NOMO-1 treated with dmso at 0.1 percent for 144 hours (cell line): ENCODE results near the gene MARK1.

Experiments
- DNase-seq: peaks from one replicate; lab custom pipeline; 2025; ENCODE audit not compliant: unreplicated experiment; lab: John Stamatoyannopoulos, UW

MARK1 gene

DNA sequence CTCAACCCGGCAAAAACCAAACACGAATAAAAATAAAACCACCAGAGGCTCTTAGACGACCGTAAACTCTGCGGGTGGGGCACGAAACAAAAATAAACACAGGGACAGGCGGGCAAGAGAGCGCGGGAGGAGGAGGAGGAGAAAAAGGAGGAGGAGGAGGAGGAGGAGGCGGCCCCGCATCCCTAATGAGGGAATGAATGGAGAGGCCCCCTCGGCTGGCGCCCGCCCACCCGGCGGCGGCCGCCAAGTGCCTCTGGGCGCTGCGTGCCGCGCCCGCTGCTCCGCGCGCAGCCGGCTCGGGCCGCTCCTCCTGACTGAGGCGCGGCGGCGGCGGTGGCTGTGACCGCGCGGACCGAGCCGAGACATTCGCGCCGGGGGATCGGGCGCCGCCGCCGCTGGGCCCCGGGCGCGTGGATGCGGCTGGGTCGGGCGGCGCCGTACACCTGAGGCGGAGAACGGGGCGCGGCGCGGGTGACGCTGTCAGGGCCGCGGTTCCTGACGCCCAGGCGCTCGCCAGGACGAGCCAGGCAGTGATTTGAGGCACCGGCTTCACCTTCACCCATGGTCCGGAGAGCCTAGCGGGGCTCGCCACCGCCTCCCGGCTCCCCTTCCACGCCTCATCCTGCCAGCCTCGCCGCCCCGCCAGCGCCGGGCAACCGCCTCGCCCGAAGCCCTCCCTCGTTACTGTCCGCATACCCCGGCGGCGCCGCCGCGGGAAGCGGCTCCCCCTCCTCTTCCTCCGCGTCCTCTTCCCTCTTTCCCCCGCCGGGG lies at the start of gene MARK1:
Gene MARK1 (plus strand): TSS at position 229 of the 771 bp plus-strand sequence. CDS start 687 bp downstream, outside the sequence.
- DNase-seq = no peak

DNA sequence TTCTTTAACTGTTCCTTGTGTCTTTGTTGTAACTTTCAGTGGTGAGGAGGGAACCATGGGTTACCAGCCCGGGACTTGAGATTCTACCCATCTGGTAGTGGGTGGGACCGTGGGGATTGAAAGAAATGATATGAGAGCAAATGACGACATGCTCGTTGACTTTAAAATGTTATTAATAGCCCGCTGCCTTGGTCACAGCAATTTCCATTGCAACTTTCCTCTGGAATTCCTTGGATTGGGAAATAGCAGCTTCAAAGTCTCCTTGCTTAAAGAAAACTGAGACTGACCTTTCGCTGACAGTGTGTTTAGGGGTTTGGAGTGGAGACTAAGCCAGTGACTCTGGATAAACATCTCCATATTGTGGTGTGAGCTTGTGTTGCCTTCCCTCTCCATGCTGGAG lies 44.2 kb upstream of the MARK1 start:
- DNase-seq = no peak

DNA sequence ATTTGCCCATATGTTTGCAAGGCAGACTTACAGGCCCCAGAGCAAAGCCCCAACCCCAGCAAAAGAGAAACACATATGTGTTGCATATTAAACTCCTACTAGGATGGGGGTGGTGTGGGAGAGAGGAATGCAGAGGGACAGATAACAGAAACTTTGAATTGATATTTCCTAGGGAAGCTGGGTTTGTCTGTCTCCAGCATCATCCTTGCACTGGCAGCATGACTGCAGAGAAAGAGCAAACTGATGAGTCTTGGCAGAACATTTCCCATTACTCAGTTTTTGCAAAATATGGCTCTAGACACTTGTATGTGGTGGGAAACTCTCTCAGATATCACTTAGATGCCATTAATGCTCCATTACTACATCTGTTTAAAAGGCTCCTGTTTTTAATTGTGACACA lies 43.8 kb upstream of the MARK1 start:
- no peak for DNase-seq

- no peak for DNase-seq
Observed at GRCh38 chr1:220485131-220485530, 42.8 kb upstream of the MARK1 start.

DNA sequence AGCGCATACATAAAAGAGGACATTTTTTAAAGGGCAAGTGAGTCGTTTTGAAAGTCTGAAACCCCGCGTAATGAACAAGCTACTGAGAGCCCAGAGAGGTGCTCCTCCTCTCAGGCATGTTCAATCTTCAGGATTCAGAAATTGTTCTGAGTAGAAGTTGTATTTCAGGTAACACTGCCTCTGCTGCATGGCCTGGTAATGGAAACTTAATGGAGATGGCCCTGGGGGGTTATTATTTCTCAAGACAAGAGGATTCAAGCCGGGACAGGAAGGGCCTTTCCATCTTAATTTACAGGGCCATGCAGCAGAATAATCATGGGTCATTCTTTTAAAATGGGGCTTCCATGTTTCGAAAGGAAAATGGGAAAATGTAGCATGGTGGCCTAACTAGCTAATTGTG lies 42.1 kb upstream of the MARK1 start:
- no peak for DNase-seq

GRCh38 chr1:220487297-220487820 lies 40.6 kb upstream of the MARK1 start:
- DNase-seq = no peak

DNA sequence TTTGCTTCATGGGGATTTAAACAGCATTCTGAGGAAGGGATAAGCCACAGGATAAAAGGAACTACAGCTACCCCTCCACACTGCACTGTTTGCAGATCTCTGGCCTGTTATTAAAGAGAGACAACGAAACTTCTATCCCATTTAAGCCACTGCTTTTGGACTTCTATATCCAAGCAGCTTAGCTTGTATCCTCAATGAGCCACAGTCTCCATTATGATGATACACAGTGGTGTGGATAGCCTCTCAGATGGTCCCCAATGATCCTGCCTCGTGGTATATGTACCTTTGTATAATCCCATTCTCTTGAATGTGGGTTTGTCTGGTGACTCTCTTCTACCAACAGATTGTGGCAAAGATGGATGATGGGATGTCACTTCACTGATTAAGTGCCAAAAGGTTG lies 36.0 kb upstream of the MARK1 start:
- no peak for DNase-seq

- DNase-seq = no peak
Observed at GRCh38 chr1:220497220-220497947, 30.6 kb upstream of the MARK1 start.

GRCh38 chr1:220498188-220498587 lies 29.7 kb upstream of the MARK1 start:
- no peak for DNase-seq

- no peak for DNase-seq
Observed at GRCh38 chr1:220500372-220500771, 27.6 kb upstream of the MARK1 start.

DNA sequence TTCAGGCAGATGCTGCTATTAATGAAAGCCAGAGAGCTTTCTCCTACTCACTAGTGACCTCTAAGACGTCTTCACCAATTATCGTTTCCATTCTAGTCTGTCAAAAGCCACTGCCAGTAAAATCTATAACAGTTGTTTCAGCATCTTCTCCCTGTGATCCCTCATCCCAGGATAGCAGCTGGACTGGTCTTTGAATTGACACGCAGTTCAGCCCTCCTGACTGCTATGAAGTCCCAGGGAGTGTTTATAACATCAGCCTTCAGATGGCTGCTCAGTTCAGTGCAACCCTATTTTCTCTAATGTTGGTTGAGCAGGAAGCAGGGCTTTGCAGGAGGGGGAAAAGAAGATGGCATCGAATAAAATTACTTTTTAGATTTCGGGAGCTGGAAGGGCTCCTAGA lies 23.6 kb upstream of the MARK1 start:
- DNase-seq = no peak

DNA sequence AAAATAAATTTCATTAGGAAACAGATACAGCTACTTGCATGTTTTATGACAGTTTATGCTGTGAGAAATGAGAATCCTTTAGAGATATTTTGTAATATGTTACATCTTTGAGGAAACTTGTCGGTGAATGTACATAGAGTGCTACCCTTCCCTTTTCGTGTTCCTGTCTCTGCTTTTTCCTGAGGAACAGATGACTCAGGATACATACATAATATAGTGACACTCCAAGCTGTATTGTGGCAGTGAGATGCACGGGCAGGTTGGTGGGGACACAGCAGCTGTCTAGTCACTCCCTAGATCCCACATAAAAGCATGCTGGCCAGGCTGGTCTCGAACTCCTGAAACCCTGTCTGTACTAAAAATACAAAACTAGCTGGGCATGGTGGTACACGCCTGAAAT lies 20.9 kb upstream of the MARK1 start:
- DNase-seq = no peak

DNA sequence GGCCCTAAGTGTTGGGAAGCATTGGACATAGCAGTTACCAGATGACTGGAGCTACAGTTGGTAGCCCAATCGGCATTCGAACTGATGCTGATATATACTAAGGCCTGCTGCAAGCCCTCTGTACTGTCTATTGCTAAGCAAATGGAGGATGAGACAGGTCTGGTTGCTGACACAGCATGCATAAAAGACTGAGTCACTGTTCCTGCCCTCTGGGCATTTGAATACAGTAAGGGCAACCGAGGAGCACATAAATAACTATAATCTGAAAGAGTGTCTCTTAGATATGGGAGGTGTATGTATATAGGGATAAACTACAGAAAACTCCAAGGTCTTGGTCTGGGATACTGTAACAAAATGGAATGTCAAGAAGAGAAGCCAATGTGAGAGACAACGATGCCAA lies 16.8 kb upstream of the MARK1 start:
- DNase-seq = no peak

DNA sequence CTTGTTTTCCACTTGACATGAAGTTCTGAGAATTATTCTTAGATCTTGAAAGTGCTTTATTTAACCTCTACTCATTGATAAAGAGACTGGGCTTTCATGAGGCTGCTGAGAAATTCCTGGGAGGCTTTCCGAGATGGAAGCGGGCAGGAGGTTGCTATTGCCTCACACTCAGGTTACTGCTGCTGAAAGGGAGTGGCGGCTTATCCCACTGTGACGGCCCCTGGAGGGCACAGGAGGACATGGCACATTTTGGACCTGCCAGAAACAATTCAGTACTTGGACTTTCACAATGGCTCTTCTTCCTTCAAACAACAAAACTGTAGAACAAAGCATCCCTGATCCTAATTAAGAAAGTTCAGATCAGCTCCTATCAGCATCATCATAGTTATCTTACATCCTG lies 16.2 kb upstream of the MARK1 start:
- DNase-seq = no peak

DNA sequence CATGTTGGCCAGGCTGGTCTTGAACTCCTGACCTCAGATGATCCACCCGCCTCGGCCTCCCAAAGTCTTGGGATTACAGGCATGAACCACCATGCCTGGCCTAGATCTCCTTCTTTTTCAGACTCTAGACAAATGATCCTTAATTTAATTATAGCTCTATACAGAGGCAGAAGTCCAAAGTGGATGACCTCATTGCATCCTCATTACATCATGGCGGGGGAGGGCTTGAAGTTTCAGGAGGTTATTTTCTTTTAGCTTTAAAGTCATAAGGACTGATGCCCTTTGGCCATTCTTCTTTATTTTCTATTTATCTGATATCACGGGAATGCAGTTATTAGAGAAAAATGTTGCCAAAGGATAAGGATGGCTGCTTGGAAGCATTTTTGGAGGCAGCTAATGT lies 14.1 kb upstream of the MARK1 start:
- no peak for DNase-seq

- DNase-seq = no peak
Observed at GRCh38 chr1:220514256-220514655, 13.7 kb upstream of the MARK1 start.

DNA sequence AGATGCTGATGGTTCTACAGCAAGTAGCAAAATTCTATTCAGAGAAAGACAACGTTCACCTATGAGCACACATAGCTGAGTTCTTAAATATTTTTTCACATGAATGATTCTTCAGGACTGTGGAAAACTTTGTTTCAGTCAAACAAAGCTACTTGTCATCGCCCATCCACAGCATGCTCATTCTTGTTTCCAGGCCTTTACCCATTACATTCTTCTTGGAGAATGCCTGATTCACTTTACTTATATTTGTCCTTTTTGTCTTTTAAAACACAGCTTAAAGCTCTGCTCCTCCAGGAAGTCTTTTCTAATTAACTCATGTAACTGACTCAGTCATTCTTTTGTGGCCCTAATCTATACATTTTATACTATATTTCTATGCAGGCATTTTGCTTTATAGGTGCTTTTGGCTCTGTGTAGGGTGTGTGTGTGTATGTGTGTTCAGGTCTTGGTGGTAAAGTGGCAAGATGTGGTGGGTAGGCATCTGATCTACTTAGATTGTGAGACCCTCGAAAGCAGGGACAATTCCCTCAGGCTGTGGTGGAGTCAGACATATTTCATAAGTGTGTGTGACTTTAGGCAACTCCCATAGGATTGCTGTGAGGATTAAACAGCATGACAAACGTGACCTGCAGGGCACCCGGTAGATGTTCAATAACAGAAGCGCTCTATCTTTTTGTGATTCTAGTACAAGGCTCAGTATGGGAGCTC lies 11.8 kb upstream of the MARK1 start:
- DNase-seq = no peak

DNA sequence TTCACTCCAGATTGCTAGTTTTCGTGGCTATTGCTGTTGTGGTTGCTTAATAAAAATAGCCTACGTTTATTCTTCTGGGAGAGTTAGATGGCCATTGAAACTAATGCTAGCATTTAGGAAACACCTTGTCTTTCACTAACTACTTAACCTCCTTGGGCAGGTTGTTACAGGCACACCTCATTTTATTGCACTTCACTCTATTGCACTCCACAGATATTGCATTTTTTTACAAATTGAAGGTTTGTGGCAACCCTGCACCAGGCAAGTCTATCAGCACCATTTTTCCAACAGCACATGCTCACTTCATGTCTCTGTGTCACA lies 11.3 kb upstream of the MARK1 start:
- DNase-seq = no peak

GRCh38 chr1:220521778-220522177 lies 6.2 kb upstream of the MARK1 start:
- DNase-seq = no peak

GRCh38 chr1:220526294-220526693 lies 1.6 kb upstream of the MARK1 start:
- no peak for DNase-seq

DNA sequence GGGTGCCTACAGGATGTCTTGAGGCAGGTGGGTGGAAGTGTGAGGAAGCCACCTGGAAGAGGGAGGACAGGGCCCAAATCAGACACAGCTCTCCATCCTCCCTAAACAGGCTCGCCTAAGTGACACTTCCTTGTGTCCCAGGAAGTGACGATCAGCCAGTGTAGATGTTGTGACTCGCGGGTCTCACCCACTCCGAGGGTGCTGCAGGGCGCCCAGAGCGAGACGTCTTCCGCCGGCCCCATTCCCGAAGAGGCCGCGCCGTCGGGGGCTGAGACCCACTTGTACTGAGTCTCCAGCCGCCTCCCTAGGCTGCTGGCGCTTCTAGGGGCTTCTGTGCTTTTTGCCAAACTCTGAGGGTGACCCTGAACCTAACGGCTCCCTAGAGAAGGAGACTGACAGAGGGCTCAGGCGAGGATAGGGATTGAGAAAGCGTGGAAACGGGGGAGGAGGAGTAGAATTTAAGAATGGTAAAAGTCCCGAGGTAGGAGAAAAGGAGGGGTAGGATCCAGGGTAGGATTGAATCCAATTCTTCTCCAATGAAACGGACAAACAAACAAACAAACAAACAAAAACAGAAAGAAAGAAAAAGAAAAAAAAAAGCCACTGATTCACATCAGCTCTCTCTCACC lies 543 bp upstream of the MARK1 start:
- no peak for DNase-seq
